Fibroblast of skin of left quadriceps (primary cell): ENCODE results near the gene DPH2.

ENCODE experiments used
- DNase-seq, 2 experiments: peaks; one replicate each; pipeline ENCODE4 v3.0.0-alpha.2; 2013; ENCODE audit warnings: low read depth in 2 of 2

Gene DPH2, protein sequence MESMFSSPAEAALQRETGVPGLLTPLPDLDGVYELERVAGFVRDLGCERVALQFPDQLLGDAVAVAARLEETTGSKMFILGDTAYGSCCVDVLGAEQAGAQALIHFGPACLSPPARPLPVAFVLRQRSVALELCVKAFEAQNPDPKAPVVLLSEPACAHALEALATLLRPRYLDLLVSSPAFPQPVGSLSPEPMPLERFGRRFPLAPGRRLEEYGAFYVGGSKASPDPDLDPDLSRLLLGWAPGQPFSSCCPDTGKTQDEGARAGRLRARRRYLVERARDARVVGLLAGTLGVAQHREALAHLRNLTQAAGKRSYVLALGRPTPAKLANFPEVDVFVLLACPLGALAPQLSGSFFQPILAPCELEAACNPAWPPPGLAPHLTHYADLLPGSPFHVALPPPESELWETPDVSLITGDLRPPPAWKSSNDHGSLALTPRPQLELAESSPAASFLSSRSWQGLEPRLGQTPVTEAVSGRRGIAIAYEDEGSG

DNA sequence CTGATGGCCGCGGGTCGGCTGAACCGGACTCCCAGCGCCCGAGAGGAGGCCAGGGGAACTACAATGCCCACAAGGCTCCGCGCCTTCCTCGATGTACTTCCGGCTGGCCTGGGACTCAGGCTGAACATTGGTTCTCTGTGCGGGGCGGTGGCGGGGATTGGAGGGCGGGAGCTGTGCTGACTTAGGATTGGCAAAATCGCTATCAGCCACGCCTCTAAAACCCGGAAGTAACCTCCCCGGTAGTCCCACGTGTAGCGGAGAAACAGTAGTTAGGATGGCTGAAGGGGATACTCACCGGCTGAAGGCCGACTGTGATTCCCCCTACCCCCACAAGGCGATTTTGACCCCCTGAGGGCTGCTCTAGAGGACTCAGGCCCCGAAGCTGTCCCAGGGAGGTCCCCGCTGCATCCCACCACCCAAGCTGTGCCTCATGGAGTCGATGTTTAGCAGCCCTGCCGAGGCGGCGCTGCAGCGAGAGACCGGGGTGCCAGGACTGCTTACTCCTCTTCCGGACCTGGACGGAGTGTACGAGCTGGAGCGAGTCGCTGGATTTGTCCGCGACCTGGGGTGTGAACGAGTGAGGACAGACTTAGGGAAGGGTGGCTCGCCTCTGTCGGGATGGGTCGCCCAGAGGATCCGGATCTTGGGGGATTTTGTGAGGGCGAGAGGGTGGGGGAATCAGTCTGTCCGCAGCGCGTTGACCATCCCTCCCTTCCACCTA lies at the start of gene DPH2:
TSS of gene DPH2 (plus strand) at position 265 of the 721 bp plus-strand sequence. CDS start at position 431, 166 bp downstream.
- DNase-seq = peak; percentile 91

DNA sequence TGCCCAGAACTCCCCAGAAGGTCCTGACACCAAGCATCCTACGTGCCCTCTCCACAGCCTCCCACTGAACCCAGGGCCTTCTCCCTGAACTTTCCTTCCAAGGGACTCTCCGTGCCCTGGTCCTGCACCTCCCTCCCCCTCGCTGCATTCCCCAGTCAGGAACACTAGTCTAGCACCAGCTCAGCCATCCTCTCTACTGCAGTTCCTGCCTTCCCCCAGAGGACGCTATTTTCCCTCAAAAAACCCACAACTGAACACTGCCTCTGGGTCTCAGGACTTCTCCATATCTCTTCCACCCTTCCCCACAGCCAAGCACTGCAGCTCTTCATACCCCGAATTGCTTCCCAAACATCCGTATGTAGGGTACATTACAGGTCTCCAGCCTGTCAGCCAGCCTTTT lies 48.8 kb upstream of the DPH2 start:
- DNase-seq = no peak

DNA sequence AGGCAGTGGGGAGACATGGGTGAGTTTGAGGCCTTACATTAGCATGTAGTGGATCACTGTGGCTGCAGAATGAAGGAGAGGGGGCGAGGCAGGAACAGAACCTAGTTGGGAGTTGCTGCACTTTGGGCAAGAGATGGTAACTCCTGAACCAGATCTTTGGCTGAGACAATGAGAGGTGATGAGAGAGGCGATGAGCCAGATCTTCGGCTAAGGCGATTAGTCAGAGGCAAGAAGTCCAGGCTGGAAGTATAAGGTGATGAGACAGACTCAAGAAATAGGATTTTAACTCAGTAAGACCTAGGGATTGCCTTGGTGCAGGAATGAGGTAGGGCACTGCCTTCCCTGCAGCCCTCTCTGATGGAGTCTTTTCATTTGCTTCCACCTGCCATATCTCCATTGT lies 45.3 kb upstream of the DPH2 start:
- DNase-seq = no peak

DNA sequence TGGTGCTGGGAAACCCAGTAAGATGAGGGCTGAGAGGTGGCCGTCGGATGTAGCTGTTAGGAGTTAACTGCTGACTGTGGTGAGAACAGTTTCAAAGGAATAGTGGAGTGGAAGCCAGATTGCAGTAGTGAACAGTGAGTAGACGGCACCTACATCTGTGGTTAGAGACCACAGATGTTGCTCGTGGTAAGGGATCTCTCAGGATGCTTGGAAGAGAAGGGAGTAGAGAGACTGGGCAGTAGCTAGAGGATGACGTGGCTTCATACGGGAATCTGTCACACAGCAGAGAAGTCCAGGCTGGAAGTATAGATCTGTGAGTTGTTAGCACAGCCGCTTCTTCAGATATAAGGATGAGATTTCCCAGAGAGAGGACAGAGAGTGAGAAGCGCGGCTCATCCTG lies 44.0 kb upstream of the DPH2 start:
- no peak for DNase-seq

DNA sequence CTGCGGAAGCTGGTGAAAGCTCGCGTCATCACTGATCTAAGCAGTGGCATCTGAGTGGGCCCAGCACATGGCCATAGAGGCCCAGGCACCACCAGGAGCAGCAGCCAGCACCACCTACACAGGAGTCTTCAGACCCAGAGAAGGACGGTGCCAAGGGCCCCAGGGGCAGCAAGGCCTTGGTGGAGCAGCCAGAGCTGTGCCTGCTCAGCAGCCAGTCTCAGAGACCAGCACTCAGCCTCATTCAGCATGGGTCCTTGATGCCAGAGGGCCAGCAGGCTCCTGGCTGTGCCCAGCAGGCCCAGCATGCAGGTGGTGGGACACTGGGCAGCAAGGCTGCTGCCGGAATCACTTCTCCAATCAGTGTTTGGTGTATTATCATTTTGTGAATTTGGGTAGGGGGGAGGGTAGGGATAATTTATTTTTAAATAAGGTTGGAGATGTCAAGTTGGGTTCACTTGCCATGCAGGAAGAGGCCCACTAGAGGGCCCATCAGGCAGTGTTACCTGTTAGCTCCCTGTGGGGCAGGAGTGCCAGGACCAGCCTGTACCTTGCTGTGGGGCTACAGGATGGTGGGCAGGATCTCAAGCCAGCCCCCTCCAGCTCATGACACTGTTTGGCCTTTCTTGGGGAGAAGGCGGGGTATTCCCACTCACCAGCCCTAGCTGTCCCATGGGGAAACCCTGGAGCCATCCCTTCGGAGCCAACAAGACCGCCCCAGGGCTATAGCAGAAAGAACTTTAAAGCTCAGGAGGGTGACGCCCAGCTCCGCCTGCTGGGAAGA lies 39.5 kb upstream of the DPH2 start:
- no peak for DNase-seq

DNA sequence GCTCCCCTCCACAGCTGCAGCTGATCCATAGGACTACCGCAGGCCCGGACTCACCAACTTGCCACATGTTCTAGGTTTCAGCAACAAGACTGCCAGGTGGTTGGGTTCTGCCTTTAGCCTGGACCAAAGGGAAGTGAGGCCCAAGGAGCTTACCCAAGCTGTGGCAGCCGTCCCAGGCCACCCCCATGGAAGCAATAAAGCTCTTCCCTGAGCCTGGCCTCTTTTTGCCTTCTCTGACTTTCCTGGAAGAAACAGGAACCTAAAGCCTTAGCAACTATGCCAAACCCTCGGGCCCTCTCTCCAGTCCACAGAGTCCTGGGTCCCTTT lies 38.9 kb upstream of the DPH2 start:
- no peak for DNase-seq

DNA sequence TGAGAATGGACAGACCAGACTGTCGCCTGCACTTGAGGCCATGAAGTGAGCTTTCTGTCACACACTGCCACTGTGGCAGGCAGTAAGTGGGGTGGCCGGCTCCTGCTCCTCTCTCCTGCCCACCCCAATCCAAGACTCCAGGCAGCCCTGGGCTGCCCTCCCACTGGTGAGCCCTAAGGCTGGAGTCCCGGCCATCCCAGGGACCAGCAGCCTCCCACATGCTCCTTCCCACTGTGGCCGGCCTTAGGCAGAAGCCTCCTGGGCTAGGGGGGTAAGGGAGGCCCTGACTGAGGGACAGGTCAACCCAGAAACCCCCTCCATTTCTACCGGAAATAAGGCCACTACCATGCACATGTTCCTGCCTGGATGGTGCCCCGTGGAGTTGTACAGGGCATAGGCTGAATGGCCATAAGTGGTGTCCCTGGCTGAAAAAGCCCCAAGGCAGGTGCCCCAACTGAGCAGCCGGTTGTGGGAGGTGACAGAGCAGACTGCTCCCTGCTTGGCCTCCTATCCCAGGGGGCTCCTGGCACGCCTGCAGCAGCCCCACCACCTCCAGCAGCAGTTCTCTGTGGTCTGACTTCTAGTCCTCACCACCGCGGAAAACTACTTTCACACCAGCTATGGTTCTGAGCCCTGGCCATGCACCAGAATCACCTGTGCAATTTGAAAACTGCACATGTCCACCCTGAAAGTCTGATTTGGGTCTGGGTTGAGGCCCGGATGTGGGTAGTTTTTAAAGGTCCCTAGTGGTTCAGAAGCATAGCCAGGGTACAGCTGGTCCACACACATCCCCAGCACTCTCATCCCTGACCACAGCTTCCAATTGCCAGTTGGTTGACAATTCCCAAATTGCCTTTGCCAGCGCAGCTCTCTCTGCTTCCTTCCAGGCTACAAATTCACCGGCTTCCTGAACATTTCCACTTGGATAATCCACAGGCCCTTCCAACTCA lies 37.8 kb upstream of the DPH2 start:
- no peak for DNase-seq

DNA sequence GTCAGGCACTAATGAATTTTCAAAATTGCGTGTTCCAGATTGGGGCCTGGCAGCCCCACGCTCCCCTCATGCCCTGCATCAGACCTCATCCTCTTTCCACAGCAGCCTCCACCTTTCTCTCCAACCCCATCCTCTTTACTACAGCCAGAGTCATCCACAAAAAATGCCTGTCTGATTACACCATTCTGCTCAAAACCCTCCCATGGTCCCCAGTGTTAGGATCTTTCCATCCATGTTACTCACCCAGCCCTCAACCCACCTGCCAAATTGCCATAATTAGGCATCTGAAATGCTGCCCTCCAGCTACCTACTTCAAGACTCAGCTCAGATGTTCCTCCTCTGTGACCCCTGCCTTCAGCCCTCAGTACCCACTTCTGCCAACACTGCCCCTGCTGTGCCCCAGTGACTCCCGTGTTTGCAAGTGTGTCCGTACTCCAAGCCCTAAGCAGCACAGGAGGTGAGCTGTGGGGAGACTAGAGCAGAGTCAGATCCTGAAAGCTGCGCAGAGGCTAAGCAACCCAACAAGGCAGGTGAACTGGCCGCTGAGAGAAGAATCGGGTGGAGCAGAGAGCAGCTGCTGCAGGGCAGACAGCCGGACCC lies 36.9 kb upstream of the DPH2 start:
- peak in 1 of 2 experiments; percentile 23 for DNase-seq

DNA sequence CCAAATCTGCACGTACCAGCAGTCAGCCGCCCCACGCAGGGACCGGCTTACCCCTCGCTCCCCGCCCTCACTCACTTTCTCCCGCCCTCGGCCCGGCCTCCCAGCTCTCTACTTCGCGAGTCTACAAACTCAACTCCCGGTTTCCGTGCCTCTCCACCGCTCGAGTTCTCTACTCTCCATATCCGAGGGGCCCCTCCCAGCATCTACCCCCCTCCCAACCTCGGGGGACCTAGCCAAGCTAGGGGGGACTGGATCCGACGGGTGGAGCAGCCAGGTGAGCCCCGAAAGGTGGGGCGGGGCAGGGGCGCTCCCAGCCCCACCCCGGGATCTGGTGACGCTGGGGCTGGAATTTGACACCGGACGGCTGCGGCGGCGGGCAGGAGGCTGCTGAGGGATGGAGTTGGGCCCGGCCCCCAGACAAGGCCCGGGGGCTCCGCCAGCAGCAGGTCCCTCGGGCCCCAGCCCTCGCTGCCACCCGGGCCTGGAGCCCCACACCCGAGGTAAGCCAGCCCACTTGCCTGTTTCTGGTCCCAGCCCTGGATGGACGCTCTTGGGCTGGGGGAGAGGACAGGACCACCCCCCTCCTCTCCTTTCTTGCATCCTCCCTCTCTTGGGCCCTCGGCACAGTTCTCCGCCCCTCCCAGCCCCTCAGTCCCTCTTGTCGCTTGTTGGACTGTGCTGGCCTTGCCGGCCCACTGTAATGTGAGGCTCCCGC lies 36.3 kb upstream of the DPH2 start, which contains the start of gene ARTN:
TSS of gene ARTN (plus strand) at position 416 of the 715 bp plus-strand sequence. CDS start 1,856 bp downstream, outside the sequence.
- DNase-seq = no peak

DNA sequence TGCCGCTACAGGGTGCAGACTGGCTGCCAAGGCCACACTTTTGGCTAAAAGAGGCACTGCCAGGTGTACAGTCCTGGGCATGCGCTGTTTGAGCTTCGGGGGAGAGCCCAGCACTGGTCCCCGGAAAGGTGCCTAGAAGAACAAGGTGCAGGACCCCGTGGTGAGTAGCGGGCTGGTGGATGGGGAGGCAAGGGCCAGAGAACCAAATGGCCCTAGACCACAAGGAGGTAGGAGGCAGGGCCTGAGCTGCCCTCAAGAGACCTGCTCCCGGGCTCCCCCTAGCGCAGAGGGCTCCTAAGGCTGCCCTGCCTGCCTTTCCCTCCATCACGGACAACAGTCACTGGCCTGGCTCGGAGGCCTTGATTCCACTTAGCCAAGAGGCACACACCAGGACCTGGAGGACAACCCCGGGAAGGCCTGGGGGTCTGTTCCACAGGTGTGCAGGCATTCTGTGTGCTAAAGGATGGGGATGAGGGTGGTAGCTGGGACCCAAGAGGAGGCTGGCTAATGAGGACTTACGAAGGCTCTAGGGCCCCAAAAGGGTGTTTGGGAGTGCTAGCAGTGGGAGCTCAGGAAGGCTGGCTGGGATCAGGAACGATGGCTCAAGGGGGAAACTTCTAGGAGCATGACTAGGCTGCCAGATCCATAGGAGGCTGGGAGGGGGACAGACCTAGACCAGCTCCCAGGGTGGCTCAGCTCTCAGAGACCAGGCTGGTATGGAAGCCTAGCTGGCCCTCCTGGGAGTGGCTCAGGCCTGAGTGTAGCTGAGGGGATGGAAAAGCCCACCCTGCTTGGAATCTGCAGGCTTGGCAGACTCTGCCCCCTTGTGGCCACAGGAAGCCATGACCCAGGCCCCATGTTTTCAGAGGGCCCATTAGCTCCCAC lies 35.5 kb upstream of the DPH2 start:
- DNase-seq = peak; percentile 33 to 37

DNA sequence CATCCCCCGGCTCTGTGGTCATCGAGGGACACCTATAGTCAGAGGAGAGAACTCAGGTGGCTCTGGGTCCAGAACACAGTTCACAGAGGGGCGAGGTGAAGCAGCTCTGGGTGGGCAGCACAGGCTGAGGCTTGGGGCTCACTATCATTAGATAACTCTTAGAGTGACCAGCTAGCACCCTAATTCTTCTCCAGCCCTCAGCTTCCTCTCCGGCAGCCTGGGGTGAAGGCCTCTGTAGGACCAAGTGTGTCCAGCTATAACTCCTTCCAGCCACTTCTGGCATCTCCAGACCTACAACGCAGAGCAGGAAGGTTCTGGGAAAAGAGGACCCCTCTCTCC lies 34.9 kb upstream of the DPH2 start:
- no peak for DNase-seq

DNA sequence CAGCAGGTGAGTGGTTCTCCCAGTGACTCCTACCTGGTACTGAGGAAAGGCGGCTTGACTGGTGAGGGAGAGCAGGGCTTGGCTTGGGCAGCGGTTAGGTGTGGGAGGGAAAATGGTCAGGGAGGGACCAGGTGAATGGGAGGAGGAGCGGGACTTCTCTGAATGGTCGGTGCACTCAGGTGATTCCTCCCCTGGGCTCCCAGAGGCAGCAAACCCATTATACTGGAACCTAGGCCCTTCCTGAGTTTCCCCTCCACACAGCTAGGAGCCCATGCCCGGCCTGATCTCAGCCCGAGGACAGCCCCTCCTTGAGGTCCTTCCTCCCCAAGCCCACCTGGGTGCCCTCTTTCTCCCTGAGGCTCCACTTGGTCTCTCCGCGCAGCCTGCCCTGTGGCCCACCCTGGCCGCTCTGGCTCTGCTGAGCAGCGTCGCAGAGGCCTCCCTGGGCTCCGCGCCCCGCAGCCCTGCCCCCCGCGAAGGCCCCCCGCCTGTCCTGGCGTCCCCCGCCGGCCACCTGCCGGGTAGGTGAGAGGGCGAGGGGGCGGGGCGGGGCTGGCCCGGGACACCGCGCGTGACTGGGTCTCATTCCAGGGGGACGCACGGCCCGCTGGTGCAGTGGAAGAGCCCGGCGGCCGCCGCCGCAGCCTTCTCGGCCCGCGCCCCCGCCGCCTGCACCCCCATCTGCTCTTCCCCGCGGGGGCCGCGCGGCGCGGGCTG lies 33.9 kb upstream of the DPH2 start:
- DNase-seq = no peak

DNA sequence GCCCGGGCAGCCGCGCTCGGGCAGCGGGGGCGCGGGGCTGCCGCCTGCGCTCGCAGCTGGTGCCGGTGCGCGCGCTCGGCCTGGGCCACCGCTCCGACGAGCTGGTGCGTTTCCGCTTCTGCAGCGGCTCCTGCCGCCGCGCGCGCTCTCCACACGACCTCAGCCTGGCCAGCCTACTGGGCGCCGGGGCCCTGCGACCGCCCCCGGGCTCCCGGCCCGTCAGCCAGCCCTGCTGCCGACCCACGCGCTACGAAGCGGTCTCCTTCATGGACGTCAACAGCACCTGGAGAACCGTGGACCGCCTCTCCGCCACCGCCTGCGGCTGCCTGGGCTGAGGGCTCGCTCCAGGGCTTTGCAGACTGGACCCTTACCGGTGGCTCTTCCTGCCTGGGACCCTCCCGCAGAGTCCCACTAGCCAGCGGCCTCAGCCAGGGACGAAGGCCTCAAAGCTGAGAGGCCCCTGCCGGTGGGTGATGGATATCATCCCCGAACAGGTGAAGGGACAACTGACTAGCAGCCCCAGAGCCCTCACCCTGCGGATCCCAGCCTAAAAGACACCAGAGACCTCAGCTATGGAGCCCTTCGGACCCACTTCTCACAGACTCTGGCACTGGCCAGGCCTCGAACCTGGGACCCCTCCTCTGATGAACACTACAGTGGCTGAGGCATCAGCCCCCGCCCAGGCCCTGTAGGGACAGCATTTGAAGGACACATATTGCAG lies 33.2 kb upstream of the DPH2 start:
- DNase-seq = no peak

DNA sequence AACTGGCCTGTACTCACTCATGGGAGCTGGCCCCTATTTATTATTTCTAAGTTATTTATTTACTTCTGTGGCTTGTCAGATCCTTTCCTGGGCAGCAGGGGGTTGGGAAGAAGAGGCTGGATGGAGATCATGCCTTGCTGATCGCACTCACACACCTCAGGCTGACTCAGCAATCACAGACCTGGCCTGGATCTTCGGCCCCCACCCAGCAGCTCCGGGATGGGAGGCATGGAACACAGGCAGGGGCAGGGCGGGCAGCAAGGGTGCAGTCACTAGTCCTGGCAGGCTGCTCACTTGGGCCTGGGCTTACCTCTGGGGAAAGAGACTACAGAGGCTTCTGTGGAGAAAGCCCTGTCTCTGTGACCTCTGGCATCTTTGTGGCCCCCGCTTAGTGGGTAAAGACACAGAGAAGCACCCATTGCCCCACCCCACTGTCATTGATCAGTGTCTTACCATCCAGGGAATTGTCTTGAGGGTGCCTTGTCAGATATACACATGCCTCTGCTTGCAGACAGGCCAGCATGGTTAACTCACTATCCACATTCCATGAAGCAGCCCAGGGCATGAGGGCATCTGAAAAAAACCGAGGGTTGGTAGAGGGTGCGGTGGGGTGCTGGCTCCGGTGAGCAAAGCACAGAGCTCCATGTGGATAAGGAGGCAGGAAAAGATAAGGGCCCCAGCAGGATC lies 32.5 kb upstream of the DPH2 start:
- DNase-seq = no peak

DNA sequence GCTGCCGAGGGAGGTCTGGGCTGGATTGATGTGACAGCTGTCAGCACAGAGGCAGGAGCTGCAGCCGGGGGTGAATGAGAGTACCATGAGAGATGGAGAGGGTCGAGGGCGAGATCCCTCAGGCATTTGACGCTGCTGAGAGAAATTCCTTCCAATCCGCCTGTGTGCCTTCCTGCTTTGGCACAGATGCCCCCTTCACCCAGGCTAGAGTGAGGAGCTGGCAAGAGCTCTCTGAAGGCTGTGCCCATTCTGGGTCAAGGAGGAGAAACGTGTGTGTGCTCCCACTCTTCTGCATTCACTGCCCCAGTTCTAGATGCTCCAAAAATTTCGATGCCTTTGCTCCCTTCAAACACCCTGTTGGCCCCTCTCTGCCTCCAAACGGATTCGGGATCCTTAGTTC lies 31.4 kb upstream of the DPH2 start:
- DNase-seq = no peak

DNA sequence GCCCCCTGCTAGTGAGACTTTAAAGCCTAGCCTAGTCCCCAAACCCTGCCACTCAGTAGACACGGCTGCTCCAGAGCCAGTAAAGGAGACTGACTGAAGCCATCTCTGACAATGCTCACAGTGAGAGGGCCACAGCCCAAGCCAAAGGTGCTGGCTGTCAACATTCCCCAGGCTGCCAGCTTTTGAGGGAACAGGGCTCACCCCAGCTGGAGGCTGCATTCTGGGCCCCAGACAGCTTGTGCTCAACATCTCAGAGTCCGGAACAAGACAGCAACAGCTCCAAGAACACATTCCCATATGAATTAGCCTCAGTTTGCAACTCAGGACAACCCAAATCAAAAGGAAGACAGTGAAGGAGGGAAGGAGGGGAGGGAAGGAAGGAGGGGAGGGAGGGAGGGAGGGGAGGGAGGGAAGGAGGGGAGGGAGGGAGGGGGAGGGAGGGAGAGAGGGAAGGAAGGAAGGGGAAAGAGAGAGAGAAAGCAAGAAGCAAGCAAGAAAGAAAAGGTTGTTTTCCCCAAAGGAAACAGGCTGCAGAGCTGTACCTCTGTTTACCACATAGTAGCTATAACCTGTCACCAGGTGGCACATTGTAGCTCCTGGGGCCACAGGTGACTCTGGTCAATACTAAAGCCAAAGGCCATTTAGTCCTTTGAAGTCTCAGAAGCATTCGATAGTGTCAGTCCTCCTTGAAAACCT lies 30.8 kb upstream of the DPH2 start:
- no peak for DNase-seq

DNA sequence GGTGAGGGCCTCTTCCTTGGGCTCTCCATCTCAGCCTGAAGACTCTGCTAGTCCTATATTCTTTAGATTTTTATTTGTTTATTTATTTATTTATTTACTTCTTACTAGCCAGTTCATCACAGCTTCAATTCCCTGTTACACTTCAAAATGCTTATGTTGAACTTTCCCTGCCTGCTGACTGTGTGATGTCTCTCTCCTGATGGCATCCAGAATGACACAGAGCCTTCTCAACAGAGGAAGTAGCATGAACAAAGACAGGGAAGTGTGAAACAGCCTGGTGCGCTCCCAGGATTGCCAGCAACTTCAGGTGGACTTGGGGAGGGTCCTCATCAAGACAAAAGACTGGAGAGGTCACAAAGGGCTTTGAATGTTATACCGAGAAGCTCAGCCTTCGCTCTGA lies 27.4 kb upstream of the DPH2 start:
- DNase-seq = no peak
